ENCODE measurements around the gene TEX14.

The TEX14 gene

GRCh38 chr17:58618336-58618735, 73.5 kb downstream of the TEX14 start:
- no peak for DNase-seq (ENCODE audit: low read depth)
- no peak overlapping the region for H3K4me3 ChIP-seq (ENCODE audit: low read depth, low read length)
- no peak for TF ChIP-seq CTCF (IDR thresholded peaks at IDR 0.05; ENCODE audit: control insufficient read depth, extremely low read depth, insufficient read depth)

GRCh38 chr17:58617563-58617962, 74.3 kb downstream of the TEX14 start:
- no peak for TF ChIP-seq CTCF (IDR thresholded peaks at IDR 0.05; ENCODE audit: control insufficient read depth, extremely low read depth, insufficient read depth)
- H3K4me3 ChIP-seq (ENCODE audit: low read depth, low read length): no peak overlapping the region
- no peak for DNase-seq (ENCODE audit: low read depth)

- DNase-seq (ENCODE audit: low read depth): no peak
- no peak for TF ChIP-seq CTCF (IDR thresholded peaks at IDR 0.05; ENCODE audit: control insufficient read depth, extremely low read depth, insufficient read depth)
- H3K4me3 ChIP-seq (ENCODE audit: low read depth, low read length): no peak overlapping the region
Observed at GRCh38 chr17:58615768-58616659, 75.8 kb downstream of the TEX14 start.

GRCh38 chr17:58614859-58615459, 76.9 kb downstream of the TEX14 start:
- no peak overlapping the region for H3K4me3 ChIP-seq (ENCODE audit: low read depth, low read length)
- no peak for TF ChIP-seq CTCF (IDR thresholded peaks at IDR 0.05; ENCODE audit: control insufficient read depth, extremely low read depth, insufficient read depth)
- no peak for DNase-seq (ENCODE audit: low read depth)

GRCh38 chr17:58611331-58611730, 80.5 kb downstream of the TEX14 start:
- TF ChIP-seq CTCF (IDR thresholded peaks at IDR 0.05; ENCODE audit: control insufficient read depth, extremely low read depth, insufficient read depth): no peak
- DNase-seq (ENCODE audit: low read depth): no peak
- no peak overlapping the region for H3K4me3 ChIP-seq (ENCODE audit: low read depth, low read length)

GRCh38 chr17:58606934-58607333, 84.9 kb downstream of the TEX14 start:
- H3K4me3 ChIP-seq (ENCODE audit: low read depth, low read length): no peak overlapping the region
- no peak for TF ChIP-seq CTCF (IDR thresholded peaks at IDR 0.05; ENCODE audit: control insufficient read depth, extremely low read depth, insufficient read depth)
- DNase-seq (ENCODE audit: low read depth): no peak
